Loucy (cell line): ENCODE results near the gene ADGRD2.

Source experiments
- H2AFZ ChIP-seq: fragments of 200-600 bp; sonication (generic); 2 replicates; pipeline ENCODE4 v1.6.0; 2016; ENCODE audit warnings: antibody characterized with exemption, mild to moderate bottlenecking, low read length, moderate library complexity
- H3F3A ChIP-seq: fragments of 200-600 bp; 2 replicates; pipeline ENCODE4 v1.6.0; 2016; ENCODE audit warnings: antibody characterized with exemption, low read depth, mild to moderate bottlenecking
- H3K27me3 ChIP-seq: fragments of 200-600 bp; sonication (generic); 2 replicates; pipeline ENCODE4 v1.6.1; 2014; ENCODE audit warnings: low read length, mild to moderate bottlenecking; ENCODE audit not compliant: insufficient read depth, poor library complexity, severe bottlenecking
- H3K36me3 ChIP-seq: fragments of 200-600 bp; sonication (generic); 2 replicates; pipeline ENCODE4 v1.6.1; 2016; ENCODE audit warnings: low read length; ENCODE audit not compliant: insufficient read depth
- H3K4me1 ChIP-seq: fragments of 200-600 bp; sonication (generic); 2 replicates; pipeline ENCODE4 v1.5.1; 2014; ENCODE audit warnings: low read length, mild to moderate bottlenecking; ENCODE audit not compliant: insufficient read depth, poor library complexity, severe bottlenecking
- H3K4me2 ChIP-seq: fragments of 200-600 bp; sonication (generic); 2 replicates; pipeline ENCODE4 v1.6.0; 2014; ENCODE audit warnings: antibody characterized with exemption, low read length, low read depth, mild to moderate bottlenecking; ENCODE audit not compliant: poor library complexity, severe bottlenecking
- H3K4me3 ChIP-seq: fragments of 200-600 bp; sonication (generic); 2 replicates; pipeline ENCODE4 v1.5.1; 2014; ENCODE audit warnings: low read length, mild to moderate bottlenecking, mixed read lengths; ENCODE audit not compliant: poor library complexity, severe bottlenecking
- H3K79me2 ChIP-seq: fragments of 200-600 bp; sonication (generic); 2 replicates; pipeline ENCODE4 v1.6.1; 2014; ENCODE audit warnings: low read length; ENCODE audit not compliant: insufficient read depth
- H3K9ac ChIP-seq: fragments of 200-600 bp; sonication (generic); 2 replicates; pipeline ENCODE4 v1.6.0; 2014; ENCODE audit warnings: mild to moderate bottlenecking, low read depth, low read length, moderate library complexity; ENCODE audit not compliant: poor library complexity, severe bottlenecking
- H3K9me2 ChIP-seq: fragments of 200-600 bp; sonication (generic); replicated peaks from 2 replicates; pipeline ENCODE4 v1.6.1; 2016; ENCODE audit warnings: low read depth, low read length, mixed read lengths
- H3K9me3 ChIP-seq: fragments of 200-600 bp; sonication (generic); 2 replicates; pipeline ENCODE4 v1.6.1; 2014; ENCODE audit warnings: mild to moderate bottlenecking, antibody characterized with exemption, low read length, low read depth; ENCODE audit not compliant: insufficient read depth
- H4K20me1 ChIP-seq: fragments of 200-600 bp; sonication (generic); 2 replicates; pipeline ENCODE4 v1.6.0; 2014; ENCODE audit warnings: antibody characterized with exemption, low read length, mild to moderate bottlenecking; ENCODE audit not compliant: insufficient read depth, poor library complexity, severe bottlenecking
- EZH2phosphoT487 ChIP-seq: fragments of 200-600 bp; IDR thresholded peaks from 2 replicates; pipeline ENCODE4 v1.6.1; 2018; ENCODE audit warnings: antibody characterized with exemption, mild to moderate bottlenecking, moderate library complexity, borderline replicate concordance
- TF ChIP-seq, protein P1 (sequence below): fragments of 200-600 bp; sonication (generic); conservative IDR thresholded peaks from 2 replicates; pipeline ENCODE4 v1.5.1; 2014; ENCODE audit warnings: mild to moderate bottlenecking, antibody characterized with exemption, low read length

The ADGRD2 gene

DNA sequence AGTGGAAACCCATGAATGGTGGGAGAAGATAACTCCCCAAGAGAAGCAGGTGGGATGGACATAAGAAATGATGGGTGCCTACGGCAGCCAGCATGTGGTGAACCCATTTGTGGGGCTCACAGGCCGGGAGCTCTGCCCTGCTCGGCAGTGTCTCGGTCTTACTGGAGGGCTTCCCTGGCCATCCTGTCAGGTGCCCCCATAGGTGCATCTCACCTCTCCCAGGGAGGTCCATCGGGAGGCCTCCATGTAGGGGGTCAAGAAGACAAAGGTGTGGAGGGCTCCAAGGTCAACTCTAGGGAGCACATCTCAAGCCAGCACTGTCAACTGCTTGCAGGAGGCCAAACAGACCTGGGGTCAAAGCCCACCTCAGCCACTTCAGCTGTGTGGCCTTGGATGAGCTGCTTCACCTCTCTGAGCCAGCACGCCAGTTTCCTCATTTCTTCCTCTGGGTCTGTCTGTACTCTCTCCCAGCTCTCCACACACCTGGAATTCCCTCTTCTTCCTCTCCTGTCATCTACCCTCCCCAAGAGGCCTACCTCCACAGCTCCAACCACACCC is 10.5 kb upstream of the ADGRD2 start:
- no peak overlapping the region for H2AFZ ChIP-seq
- TF ChIP-seq, protein P1, sequence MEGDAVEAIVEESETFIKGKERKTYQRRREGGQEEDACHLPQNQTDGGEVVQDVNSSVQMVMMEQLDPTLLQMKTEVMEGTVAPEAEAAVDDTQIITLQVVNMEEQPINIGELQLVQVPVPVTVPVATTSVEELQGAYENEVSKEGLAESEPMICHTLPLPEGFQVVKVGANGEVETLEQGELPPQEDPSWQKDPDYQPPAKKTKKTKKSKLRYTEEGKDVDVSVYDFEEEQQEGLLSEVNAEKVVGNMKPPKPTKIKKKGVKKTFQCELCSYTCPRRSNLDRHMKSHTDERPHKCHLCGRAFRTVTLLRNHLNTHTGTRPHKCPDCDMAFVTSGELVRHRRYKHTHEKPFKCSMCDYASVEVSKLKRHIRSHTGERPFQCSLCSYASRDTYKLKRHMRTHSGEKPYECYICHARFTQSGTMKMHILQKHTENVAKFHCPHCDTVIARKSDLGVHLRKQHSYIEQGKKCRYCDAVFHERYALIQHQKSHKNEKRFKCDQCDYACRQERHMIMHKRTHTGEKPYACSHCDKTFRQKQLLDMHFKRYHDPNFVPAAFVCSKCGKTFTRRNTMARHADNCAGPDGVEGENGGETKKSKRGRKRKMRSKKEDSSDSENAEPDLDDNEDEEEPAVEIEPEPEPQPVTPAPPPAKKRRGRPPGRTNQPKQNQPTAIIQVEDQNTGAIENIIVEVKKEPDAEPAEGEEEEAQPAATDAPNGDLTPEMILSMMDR: no peak
- TF ChIP-seq EZH2phosphoT487: no peak
- no peaks in the 10 kb centered on the region for H3K4me1 ChIP-seq
- H3K27me3 ChIP-seq: no peaks in the 10 kb centered on the region
- no peak overlapping the region for H3K4me2 ChIP-seq
- H3K36me3 ChIP-seq: no peaks in the 10 kb centered on the region
- H3K9me2 ChIP-seq: no peaks in the 10 kb centered on the region
- H3K9ac ChIP-seq: no peak overlapping the region
- no peaks in the 10 kb centered on the region for H3F3A ChIP-seq
- no peaks in the 10 kb centered on the region for H3K9me3 ChIP-seq
- no peaks in the 10 kb centered on the region for H3K79me2 ChIP-seq
- no peak overlapping the region for H3K4me3 ChIP-seq
- no peaks in the 10 kb centered on the region for H4K20me1 ChIP-seq

DNA sequence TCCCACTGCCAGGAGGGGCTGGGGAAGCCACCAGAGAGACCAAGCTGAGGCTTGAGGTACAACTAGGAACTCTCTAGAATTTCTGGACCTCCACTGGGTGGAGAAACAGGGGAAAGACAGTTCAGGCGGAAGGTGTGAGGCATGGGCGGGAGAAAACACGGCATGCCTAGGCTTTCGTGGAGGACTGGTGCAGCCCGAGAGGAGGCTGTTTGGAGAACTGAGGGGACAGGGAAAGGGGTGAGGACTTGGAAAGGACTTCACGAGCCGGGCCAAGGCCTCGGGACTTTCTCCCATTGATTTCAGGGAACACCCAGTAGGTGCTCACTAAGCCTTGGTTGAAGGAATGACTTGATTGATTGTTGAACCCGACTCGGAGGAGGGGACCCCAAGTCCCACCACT is 9.5 kb upstream of the ADGRD2 start:
- H3K27me3 ChIP-seq: no peaks in the 10 kb centered on the region
- no peaks in the 10 kb centered on the region for H4K20me1 ChIP-seq
- no peak overlapping the region for H3K9ac ChIP-seq
- no peak overlapping the region for H2AFZ ChIP-seq
- TF ChIP-seq, protein P1: no peak
- no peak for TF ChIP-seq EZH2phosphoT487
- H3K9me3 ChIP-seq: no peaks in the 10 kb centered on the region
- H3K36me3 ChIP-seq: no peaks in the 10 kb centered on the region
- H3K4me2 ChIP-seq: no peak overlapping the region
- no peaks in the 10 kb centered on the region for H3K4me1 ChIP-seq
- no peaks in the 10 kb centered on the region for H3K79me2 ChIP-seq
- H3K4me3 ChIP-seq: no peak overlapping the region
- no peaks in the 10 kb centered on the region for H3K9me2 ChIP-seq
- H3F3A ChIP-seq: no peaks in the 10 kb centered on the region

DNA sequence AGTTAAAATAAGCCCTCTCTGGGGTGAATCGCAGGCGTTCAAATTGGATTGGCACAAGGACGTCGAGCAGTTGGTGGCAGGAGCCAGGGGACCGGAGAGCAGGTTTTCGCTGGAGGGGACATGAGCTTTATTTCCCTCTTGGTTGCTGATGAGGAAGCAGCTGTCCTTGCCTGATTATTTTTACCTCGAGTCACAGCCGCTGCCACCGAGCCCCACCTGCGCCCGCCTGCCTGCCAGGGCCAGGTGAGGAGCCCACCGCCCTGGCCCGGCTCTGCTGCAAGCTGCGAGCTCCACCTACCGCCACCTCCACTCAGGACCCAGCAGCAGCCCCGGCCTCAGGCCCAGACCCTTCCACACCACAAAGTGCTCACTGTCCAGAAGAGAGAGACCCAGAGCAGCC is 9.0 kb upstream of the ADGRD2 start:
- no peaks in the 10 kb centered on the region for H3K9me2 ChIP-seq
- no peaks in the 10 kb centered on the region for H3K4me1 ChIP-seq
- H3K36me3 ChIP-seq: no peaks in the 10 kb centered on the region
- no peak overlapping the region for H3K4me2 ChIP-seq
- no peaks in the 10 kb centered on the region for H3K9me3 ChIP-seq
- no peaks in the 10 kb centered on the region for H4K20me1 ChIP-seq
- no peaks in the 10 kb centered on the region for H3K27me3 ChIP-seq
- no peak overlapping the region for H2AFZ ChIP-seq
- no peak overlapping the region for H3K4me3 ChIP-seq
- no peaks in the 10 kb centered on the region for H3K79me2 ChIP-seq
- H3K9ac ChIP-seq: no peak overlapping the region
- H3F3A ChIP-seq: no peaks in the 10 kb centered on the region
- TF ChIP-seq EZH2phosphoT487: no peak
- TF ChIP-seq, protein P1: no peak
